ENCODE results near the gene TENT5C.

The TENT5C gene

GRCh38 chr1:117636637-117637425, 31.0 kb downstream of the TENT5C start:
- Mint-ChIP-seq H3K27me3 (ENCODE audit: low read depth) (peaks cover 50% of the 10 kb centered on the region), H3K27ac (no peak overlapping the region), H3K4me3 (no peak overlapping the region), H3K4me1 (ENCODE audit: low read depth) (peaks cover 26% of the 10 kb centered on the region), H3K9me3 (no peaks in the 10 kb centered on the region), H3K36me3 (ENCODE audit: low read depth) (no peaks in the 10 kb centered on the region)

- Mint-ChIP-seq H3K27ac (no peak overlapping the region), H3K4me3 (no peak overlapping the region), H3K9me3 (no peaks in the 10 kb centered on the region), H3K27me3 (ENCODE audit: low read depth) (peaks cover 45% of the 10 kb centered on the region), H3K4me1 (ENCODE audit: low read depth) (peaks cover 12% of the 10 kb centered on the region), H3K36me3 (ENCODE audit: low read depth) (no peaks in the 10 kb centered on the region)
Measured at GRCh38 chr1:117638141-117638540, 32.3 kb downstream of the TENT5C start.

GRCh38 chr1:117638759-117639158, 32.9 kb downstream of the TENT5C start:
- Mint-ChIP-seq H3K27ac (no peak overlapping the region), H3K36me3 (ENCODE audit: low read depth) (no peaks in the 10 kb centered on the region), H3K4me3 (no peak overlapping the region), H3K27me3 (ENCODE audit: low read depth) (peaks cover 45% of the 10 kb centered on the region), H3K4me1 (ENCODE audit: low read depth) (peaks cover 9% of the 10 kb centered on the region), H3K9me3 (no peaks in the 10 kb centered on the region)

GRCh38 chr1:117639741-117640140, 33.9 kb downstream of the TENT5C start:
- no peaks in the 10 kb centered on the region for H3K36me3 Mint-ChIP-seq (ENCODE audit: low read depth)
- H3K27me3 Mint-ChIP-seq (ENCODE audit: low read depth) = peaks cover 39% of the 10 kb centered on the region
- H3K9me3 Mint-ChIP-seq = no peaks in the 10 kb centered on the region
- H3K27ac Mint-ChIP-seq = no peak overlapping the region
- peaks cover 15% of the 10 kb centered on the region for H3K4me1 Mint-ChIP-seq (ENCODE audit: low read depth)
- no peak overlapping the region for H3K4me3 Mint-ChIP-seq

- Mint-ChIP-seq H3K27ac (no peak overlapping the region), H3K9me3 (no peaks in the 10 kb centered on the region), H3K4me1 (ENCODE audit: low read depth) (peaks cover 11% of the 10 kb centered on the region), H3K27me3 (ENCODE audit: low read depth) (peaks cover 43% of the 10 kb centered on the region), H3K36me3 (ENCODE audit: low read depth) (no peaks in the 10 kb centered on the region), H3K4me3 (no peak overlapping the region)
Measured at GRCh38 chr1:117641536-117641935, 35.7 kb downstream of the TENT5C start.

- Mint-ChIP-seq H3K27me3 (ENCODE audit: low read depth) (peaks cover 35% of the 10 kb centered on the region), H3K9me3 (no peaks in the 10 kb centered on the region), H3K27ac (no peak overlapping the region), H3K36me3 (ENCODE audit: low read depth) (no peaks in the 10 kb centered on the region), H3K4me1 (ENCODE audit: low read depth) (peaks cover 6% of the 10 kb centered on the region), H3K4me3 (no peak overlapping the region)
Measured at GRCh38 chr1:117642963-117643362, 37.1 kb downstream of the TENT5C start.

- Mint-ChIP-seq H3K27ac (no peak overlapping the region), H3K36me3 (ENCODE audit: low read depth) (no peaks in the 10 kb centered on the region), H3K27me3 (ENCODE audit: low read depth) (peaks cover 35% of the 10 kb centered on the region), H3K4me3 (no peak overlapping the region), H3K4me1 (ENCODE audit: low read depth) (peaks cover 10% of the 10 kb centered on the region), H3K9me3 (no peaks in the 10 kb centered on the region)
Measured at GRCh38 chr1:117643601-117644000, 37.8 kb downstream of the TENT5C start.

GRCh38 chr1:117644696-117645311, 39.0 kb downstream of the TENT5C start:
- Mint-ChIP-seq H3K36me3 (ENCODE audit: low read depth) (no peaks in the 10 kb centered on the region), H3K27ac (no peak overlapping the region), H3K4me3 (no peak overlapping the region), H3K9me3 (no peaks in the 10 kb centered on the region), H3K27me3 (ENCODE audit: low read depth) (peaks cover 30% of the 10 kb centered on the region), H3K4me1 (ENCODE audit: low read depth) (peaks cover 15% of the 10 kb centered on the region)

GRCh38 chr1:117645343-117645742, 39.5 kb downstream of the TENT5C start:
- Mint-ChIP-seq H3K9me3 (no peaks in the 10 kb centered on the region), H3K27ac (no peak overlapping the region), H3K4me3 (no peak overlapping the region), H3K27me3 (ENCODE audit: low read depth) (peaks cover 29% of the 10 kb centered on the region), H3K4me1 (ENCODE audit: low read depth) (peaks cover 15% of the 10 kb centered on the region), H3K36me3 (ENCODE audit: low read depth) (no peaks in the 10 kb centered on the region)

GRCh38 chr1:117646007-117646811, 40.4 kb downstream of the TENT5C start:
- H3K27me3 Mint-ChIP-seq (ENCODE audit: low read depth) = peaks cover 29% of the 10 kb centered on the region
- no peaks in the 10 kb centered on the region for H3K9me3 Mint-ChIP-seq
- no peak overlapping the region for H3K27ac Mint-ChIP-seq
- H3K4me1 Mint-ChIP-seq (ENCODE audit: low read depth) = peaks cover 21% of the 10 kb centered on the region
- H3K36me3 Mint-ChIP-seq (ENCODE audit: low read depth) = no peaks in the 10 kb centered on the region
- no peak overlapping the region for H3K4me3 Mint-ChIP-seq

- Mint-ChIP-seq H3K4me3 (no peak overlapping the region), H3K27ac (no peak overlapping the region), H3K36me3 (ENCODE audit: low read depth) (no peaks in the 10 kb centered on the region), H3K9me3 (no peaks in the 10 kb centered on the region), H3K4me1 (ENCODE audit: low read depth) (peaks cover 24% of the 10 kb centered on the region), H3K27me3 (ENCODE audit: low read depth) (peaks cover 30% of the 10 kb centered on the region)
Measured at GRCh38 chr1:117646956-117647355, 41.1 kb downstream of the TENT5C start.

- Mint-ChIP-seq H3K4me3 (no peak overlapping the region), H3K27me3 (ENCODE audit: low read depth) (peaks cover 30% of the 10 kb centered on the region), H3K36me3 (ENCODE audit: low read depth) (peaks cover 4% of the 10 kb centered on the region), H3K27ac (no peak overlapping the region), H3K9me3 (no peaks in the 10 kb centered on the region), H3K4me1 (ENCODE audit: low read depth) (peaks cover 34% of the 10 kb centered on the region)
Measured at GRCh38 chr1:117648015-117648414, 42.2 kb downstream of the TENT5C start.

GRCh38 chr1:117650840-117651568, 45.2 kb downstream of the TENT5C start:
- peak overlapping the region; percentile 49 for H3K27ac Mint-ChIP-seq
- H3K36me3 Mint-ChIP-seq (ENCODE audit: low read depth) = peaks cover 7% of the 10 kb centered on the region
- H3K4me1 Mint-ChIP-seq (ENCODE audit: low read depth) = peaks cover 58% of the 10 kb centered on the region
- H3K4me3 Mint-ChIP-seq = no peak overlapping the region
- no peaks in the 10 kb centered on the region for H3K9me3 Mint-ChIP-seq
- peaks cover 20% of the 10 kb centered on the region for H3K27me3 Mint-ChIP-seq (ENCODE audit: low read depth)

GRCh38 chr1:117651616-117652015, 45.8 kb downstream of the TENT5C start:
- H3K27ac Mint-ChIP-seq = no peak overlapping the region
- H3K4me3 Mint-ChIP-seq = no peak overlapping the region
- H3K36me3 Mint-ChIP-seq (ENCODE audit: low read depth) = peaks cover 7% of the 10 kb centered on the region
- H3K4me1 Mint-ChIP-seq (ENCODE audit: low read depth) = peaks cover 64% of the 10 kb centered on the region
- H3K9me3 Mint-ChIP-seq = no peaks in the 10 kb centered on the region
- peaks cover 17% of the 10 kb centered on the region for H3K27me3 Mint-ChIP-seq (ENCODE audit: low read depth)

Measured in T-helper 1 cell treated with Interleukin-12 subunit alpha and Interleukin-12 subunit beta and Interleukin-4 antibody, amounts not matched to agents 30 μg/mL and 1 μg/mL, for 36 hours (primary cell).